ENCODE results near the gene GDF10.

DNA sequence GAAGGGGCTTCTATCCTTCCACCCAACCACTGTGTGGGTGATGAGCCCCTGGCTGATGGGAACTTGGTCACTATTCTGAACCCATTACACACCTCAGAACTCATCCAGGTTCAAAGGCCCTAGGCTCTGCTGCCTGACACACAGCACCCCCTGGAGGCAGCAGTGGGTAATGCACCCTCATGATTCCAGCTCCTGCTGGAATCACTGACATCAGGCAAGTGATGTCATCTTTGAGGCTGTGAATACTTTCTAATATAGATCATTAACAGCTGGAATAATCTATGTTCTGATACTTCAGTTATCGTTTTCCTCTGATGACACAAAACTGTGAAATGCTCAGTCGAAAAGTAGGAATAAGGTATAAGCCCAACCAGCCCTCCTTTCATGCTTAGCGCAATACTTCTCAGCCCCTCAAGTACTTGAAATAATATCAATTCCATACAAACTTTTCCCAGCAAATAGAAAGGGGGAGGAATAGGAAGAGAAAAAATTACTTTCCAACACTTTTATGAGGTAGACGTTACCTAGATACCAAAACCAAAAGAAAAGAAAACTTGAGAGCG lies 40.7 kb downstream of the GDF10 start:
- TF ChIP-seq POLR2AphosphoS5 (IDR thresholded peaks at IDR 0.05; ENCODE audit: low read depth, low read length) (no peak), RFX5 (IDR thresholded peaks at IDR 0.05; ENCODE audit: low read length) (no peak), NFIC (IDR thresholded peaks at IDR 0.05; ENCODE audit: borderline replicate concordance) (no peak), USF2 (IDR thresholded peaks at IDR 0.05; ENCODE audit: borderline replicate concordance, low read depth, low read length) (no peak), SMC3 (IDR thresholded peaks at IDR 0.05; ENCODE audit: low read depth, low read length) (peak; percentile 78), FOXM1 (IDR thresholded peaks at IDR 0.05; ENCODE audit: low read depth) (no peak), EP300 (IDR thresholded peaks at IDR 0.05; ENCODE audit: borderline replicate concordance in 1 of 2, low read depth in 1 of 2, low read length in 1 of 2) (no peak), TCF12 (IDR thresholded peaks at IDR 0.05) (no peak), JUND (IDR thresholded peaks at IDR 0.05) (no peak), RAD21 (IDR thresholded peaks at IDR 0.05; ENCODE audit: low read length) (peak; percentile 84)
- TF ChIP-seq, protein P1, sequence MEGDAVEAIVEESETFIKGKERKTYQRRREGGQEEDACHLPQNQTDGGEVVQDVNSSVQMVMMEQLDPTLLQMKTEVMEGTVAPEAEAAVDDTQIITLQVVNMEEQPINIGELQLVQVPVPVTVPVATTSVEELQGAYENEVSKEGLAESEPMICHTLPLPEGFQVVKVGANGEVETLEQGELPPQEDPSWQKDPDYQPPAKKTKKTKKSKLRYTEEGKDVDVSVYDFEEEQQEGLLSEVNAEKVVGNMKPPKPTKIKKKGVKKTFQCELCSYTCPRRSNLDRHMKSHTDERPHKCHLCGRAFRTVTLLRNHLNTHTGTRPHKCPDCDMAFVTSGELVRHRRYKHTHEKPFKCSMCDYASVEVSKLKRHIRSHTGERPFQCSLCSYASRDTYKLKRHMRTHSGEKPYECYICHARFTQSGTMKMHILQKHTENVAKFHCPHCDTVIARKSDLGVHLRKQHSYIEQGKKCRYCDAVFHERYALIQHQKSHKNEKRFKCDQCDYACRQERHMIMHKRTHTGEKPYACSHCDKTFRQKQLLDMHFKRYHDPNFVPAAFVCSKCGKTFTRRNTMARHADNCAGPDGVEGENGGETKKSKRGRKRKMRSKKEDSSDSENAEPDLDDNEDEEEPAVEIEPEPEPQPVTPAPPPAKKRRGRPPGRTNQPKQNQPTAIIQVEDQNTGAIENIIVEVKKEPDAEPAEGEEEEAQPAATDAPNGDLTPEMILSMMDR (IDR thresholded peaks at IDR 0.05): peak; percentile 94
- TF ChIP-seq, protein P2, sequence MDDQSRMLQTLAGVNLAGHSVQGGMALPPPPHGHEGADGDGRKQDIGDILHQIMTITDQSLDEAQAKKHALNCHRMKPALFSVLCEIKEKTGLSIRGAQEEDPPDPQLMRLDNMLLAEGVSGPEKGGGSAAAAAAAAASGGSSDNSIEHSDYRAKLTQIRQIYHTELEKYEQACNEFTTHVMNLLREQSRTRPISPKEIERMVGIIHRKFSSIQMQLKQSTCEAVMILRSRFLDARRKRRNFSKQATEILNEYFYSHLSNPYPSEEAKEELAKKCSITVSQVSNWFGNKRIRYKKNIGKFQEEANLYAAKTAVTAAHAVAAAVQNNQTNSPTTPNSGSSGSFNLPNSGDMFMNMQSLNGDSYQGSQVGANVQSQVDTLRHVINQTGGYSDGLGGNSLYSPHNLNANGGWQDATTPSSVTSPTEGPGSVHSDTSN (IDR thresholded peaks at IDR 0.05): no peak
